Endodermal cell (in vitro differentiated cells): Measurements from ENCODE around the gene PGRMC2. TPM values are rescaled to one million over a fixed set of nuclear protein-coding genes. Genes with fewer than 3 reads are reported as not detected.

ENCODE experiments used
- DNase-seq: peaks from one replicate; pipeline ENCODE4 v3.0.0-alpha.2; 2017
- H3K27ac ChIP-seq: 2 replicates; pipeline ENCODE4 v1.5.1; 2013; ENCODE audit warnings: mild to moderate bottlenecking, low read depth, low read length, moderate library complexity
- H3K27me3 ChIP-seq: 2 replicates; pipeline ENCODE4 v1.6.1; 2013; ENCODE audit warnings: mild to moderate bottlenecking, low read length, moderate library complexity; ENCODE audit not compliant: insufficient read depth, control insufficient read depth, poor library complexity, severe bottlenecking
- H3K36me3 ChIP-seq: 2 replicates; pipeline ENCODE4 v1.7.0; 2013; ENCODE audit warnings: mild to moderate bottlenecking, low read length, moderate library complexity; ENCODE audit not compliant: control insufficient read depth, insufficient read depth
- H3K4me1 ChIP-seq: one replicate; pipeline ENCODE4 v1.7.0; 2013; ENCODE audit warnings: low read length; ENCODE audit not compliant: control insufficient read depth, insufficient read depth
- H3K4me3 ChIP-seq: 2 replicates; pipeline ENCODE4 v1.5.1; 2013; ENCODE audit warnings: mild to moderate bottlenecking, low read length, moderate library complexity
- H3K9ac ChIP-seq: 2 replicates; pipeline ENCODE4 v1.6.1; 2013; ENCODE audit warnings: mild to moderate bottlenecking, low read length, moderate library complexity; ENCODE audit not compliant: poor library complexity, severe bottlenecking; ENCODE audit errors: extremely low read depth
- H3K9me3 ChIP-seq: 2 replicates; pipeline ENCODE4 v1.6.1; 2013; ENCODE audit warnings: mild to moderate bottlenecking, low read length, moderate library complexity; ENCODE audit not compliant: control insufficient read depth
- H3K27ac Mint-ChIP-seq: 2 replicates; pipeline ENCODE4 v1.8.0; 2020; ENCODE audit warnings: mixed read lengths
- H3K27me3 Mint-ChIP-seq: 2 replicates; pipeline ENCODE4 v1.8.0; 2021; ENCODE audit warnings: mild to moderate bottlenecking, mixed read lengths; ENCODE audit not compliant: insufficient read depth
- H3K36me3 Mint-ChIP-seq: 2 replicates; pipeline ENCODE4 v1.8.0; 2020; ENCODE audit warnings: low read depth, mixed read lengths
- H3K4me1 Mint-ChIP-seq: 2 replicates; pipeline ENCODE4 v1.8.0; 2020; ENCODE audit warnings: mixed read lengths
- H3K4me3 Mint-ChIP-seq: 2 replicates; pipeline ENCODE4 v1.8.0; 2020; ENCODE audit warnings: mild to moderate bottlenecking, moderate library complexity, mixed read lengths
- H3K9me3 Mint-ChIP-seq: 2 replicates; pipeline ENCODE4 v1.8.0; 2020; ENCODE audit warnings: mild to moderate bottlenecking, mixed read lengths
- WGBS, 2 experiments: methylation state at CpG; one replicate each; pipeline versions ENCODE4 v1.1.5 to v1.1.7; 2013; ENCODE audit warnings: missing lambda C conversion rate in 2 of 2, mixed read lengths in 1 of 2; ENCODE audit not compliant: insufficient coverage in 1 of 2, insufficient read length in 1 of 2; 5-methylcytosine and 5-hydroxymethylcytosine counted together
- total RNA-seq, 2 donors: library from RNA; stranded (reverse); fragmentation: NEBNext Ultra II Directional in 1 of 2; extraction: Animal tissue kit (Norgen Biotek cat#: 25700) in 1 of 2; gene quantifications; 2 replicates in 1 of 2; 3 replicates in 1 of 2; pipeline ENCODE4 v1.2.1, GENCODE V29; 2021
- TF ChIP-seq, protein P1 (sequence below): fragments of 200-600 bp; sonication (generic); conservative IDR thresholded peaks from 2 replicates; pipeline ENCODE4 v1.5.0; 2021; ENCODE audit warnings: antibody characterized with exemption, mild to moderate bottlenecking

Gene PGRMC2
- total RNA-seq, 2 donors from 2014 or later, result 57.0 to 68.5 TPM

DNA sequence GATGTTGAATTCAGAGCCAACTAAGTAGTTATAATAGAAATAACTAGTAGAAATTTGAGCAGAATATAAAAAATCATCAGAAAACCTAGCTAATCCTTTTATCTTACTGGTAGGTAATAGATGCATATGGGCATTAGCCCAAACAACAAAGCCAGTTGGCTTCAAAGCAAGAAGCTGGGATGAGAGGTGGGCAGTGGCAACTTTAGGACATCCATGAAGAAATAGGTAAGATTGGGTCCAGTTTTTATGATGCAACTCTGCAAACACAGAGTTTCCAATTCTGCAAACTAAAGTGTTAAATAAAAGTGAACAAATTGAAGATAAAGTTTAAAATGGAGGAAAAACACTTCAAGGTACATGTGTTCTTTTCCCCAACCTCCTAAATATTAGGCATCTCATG, 5.1 kb downstream of the PGRMC2 start:
- no peak overlapping the region for H3K27ac Mint-ChIP-seq

DNA sequence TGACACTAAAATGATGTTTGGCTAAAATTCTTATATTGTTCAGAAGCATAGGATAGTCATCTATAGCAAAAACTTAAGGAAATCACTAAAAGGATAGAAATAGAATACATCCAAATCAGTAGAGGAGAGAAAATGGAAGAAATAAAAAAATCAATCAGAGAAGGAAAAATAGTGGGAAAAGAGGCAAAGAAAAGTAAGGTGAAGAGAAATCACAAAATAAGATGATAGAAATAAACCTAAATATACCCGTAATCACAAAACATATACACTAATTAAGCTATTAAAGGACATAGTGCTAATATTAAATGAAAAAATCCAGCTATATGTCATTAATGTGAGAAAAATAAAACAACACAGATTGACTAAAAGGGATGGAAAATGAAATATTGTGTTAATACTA, 6.3 kb downstream of the PGRMC2 start:
- Mint-ChIP-seq H3K4me1 (peaks cover 10% of the 10 kb centered on the region), H3K27me3 (no peaks in the 10 kb centered on the region), H3K4me3 (no peak overlapping the region), H3K36me3 (peaks cover 43% of the 10 kb centered on the region), H3K9me3 (no peaks in the 10 kb centered on the region), H3K27ac (no peak overlapping the region)
- Histone ChIP-seq H3K27ac (no peak overlapping the region), H3K4me1 (no peaks in the 10 kb centered on the region), H3K9me3 (no peaks in the 10 kb centered on the region), H3K4me3 (no peak overlapping the region), H3K9ac (no peak overlapping the region), H3K27me3 (no peaks in the 10 kb centered on the region), H3K36me3 (peaks cover 73% of the 10 kb centered on the region)
- no peak for DNase-seq
- no CpG with 5 or more reads among the region's 1 CpG for WGBS, 2 experiments
- TF ChIP-seq, protein P1, sequence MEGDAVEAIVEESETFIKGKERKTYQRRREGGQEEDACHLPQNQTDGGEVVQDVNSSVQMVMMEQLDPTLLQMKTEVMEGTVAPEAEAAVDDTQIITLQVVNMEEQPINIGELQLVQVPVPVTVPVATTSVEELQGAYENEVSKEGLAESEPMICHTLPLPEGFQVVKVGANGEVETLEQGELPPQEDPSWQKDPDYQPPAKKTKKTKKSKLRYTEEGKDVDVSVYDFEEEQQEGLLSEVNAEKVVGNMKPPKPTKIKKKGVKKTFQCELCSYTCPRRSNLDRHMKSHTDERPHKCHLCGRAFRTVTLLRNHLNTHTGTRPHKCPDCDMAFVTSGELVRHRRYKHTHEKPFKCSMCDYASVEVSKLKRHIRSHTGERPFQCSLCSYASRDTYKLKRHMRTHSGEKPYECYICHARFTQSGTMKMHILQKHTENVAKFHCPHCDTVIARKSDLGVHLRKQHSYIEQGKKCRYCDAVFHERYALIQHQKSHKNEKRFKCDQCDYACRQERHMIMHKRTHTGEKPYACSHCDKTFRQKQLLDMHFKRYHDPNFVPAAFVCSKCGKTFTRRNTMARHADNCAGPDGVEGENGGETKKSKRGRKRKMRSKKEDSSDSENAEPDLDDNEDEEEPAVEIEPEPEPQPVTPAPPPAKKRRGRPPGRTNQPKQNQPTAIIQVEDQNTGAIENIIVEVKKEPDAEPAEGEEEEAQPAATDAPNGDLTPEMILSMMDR, result no peak

More for the DNA sequence above, 5.1 kb downstream of the PGRMC2 start:
- H3K4me3 ChIP-seq, result no peak overlapping the region
- H3K36me3 ChIP-seq, result peaks cover 66% of the 10 kb centered on the region
- no peak overlapping the region for H3K27ac ChIP-seq
- H3K27me3 ChIP-seq, result no peaks in the 10 kb centered on the region
- TF ChIP-seq, protein P1, result no peak
- H3K9ac ChIP-seq, result no peak overlapping the region
- Mint-ChIP-seq H3K9me3 (no peaks in the 10 kb centered on the region), H3K36me3 (peaks cover 38% of the 10 kb centered on the region), H3K4me1 (peaks cover 10% of the 10 kb centered on the region), H3K27me3 (no peaks in the 10 kb centered on the region), H3K4me3 (no peak overlapping the region)
- no peak for DNase-seq
- no peaks in the 10 kb centered on the region for H3K4me1 ChIP-seq
- no peaks in the 10 kb centered on the region for H3K9me3 ChIP-seq

DNA sequence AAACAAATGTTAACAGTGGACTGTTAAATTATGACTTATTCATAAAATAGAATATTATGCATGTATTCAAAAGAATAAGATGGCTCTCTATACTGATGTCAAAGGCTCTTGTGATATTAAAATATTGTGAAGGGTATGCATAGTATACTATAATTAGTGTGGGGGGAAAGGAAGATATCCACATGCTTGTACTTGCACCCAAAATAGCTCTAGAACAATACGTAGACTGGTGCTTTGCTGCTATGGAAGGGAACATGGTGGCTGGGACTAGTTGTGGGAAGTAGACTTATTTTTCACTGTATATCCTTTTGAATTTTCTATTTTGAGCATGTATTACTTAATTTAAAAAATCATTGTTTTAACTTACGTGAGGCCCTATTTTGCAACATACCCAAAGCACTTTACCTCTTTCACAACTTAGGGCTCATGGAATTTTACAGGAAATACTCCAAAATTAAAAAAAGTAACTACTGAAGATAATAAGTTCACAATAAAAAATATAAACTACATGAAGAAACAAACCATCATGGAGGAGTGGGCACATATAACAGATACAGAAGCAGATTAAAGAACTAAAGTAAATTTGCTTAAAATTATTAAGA, 7.9 kb downstream of the PGRMC2 start:
- no peak overlapping the region for H3K4me3 Mint-ChIP-seq
- TF ChIP-seq, protein P1, result no peak

More for the DNA sequence above, 7.9 kb downstream of the PGRMC2 start:
- no peaks in the 10 kb centered on the region for H3K4me1 Mint-ChIP-seq
- Histone ChIP-seq H3K27ac (no peak overlapping the region), H3K4me1 (no peaks in the 10 kb centered on the region), H3K27me3 (no peaks in the 10 kb centered on the region), H3K36me3 (peaks cover 76% of the 10 kb centered on the region), H3K4me3 (no peak overlapping the region), H3K9ac (no peak overlapping the region), H3K9me3 (no peaks in the 10 kb centered on the region)
- WGBS, 2 experiments, result 100% methylated on average over 1 to 2 of the region's 2 CpGs
- no peak for DNase-seq
- H3K27ac Mint-ChIP-seq, result no peak overlapping the region
- H3K9me3 Mint-ChIP-seq, result no peaks in the 10 kb centered on the region
- peaks cover 41% of the 10 kb centered on the region for H3K36me3 Mint-ChIP-seq
- no peaks in the 10 kb centered on the region for H3K27me3 Mint-ChIP-seq
